ENCODE results near the gene ZNF500. TPM values are rescaled to one million over a fixed set of nuclear protein-coding genes. Genes with fewer than 3 reads are reported as not detected.
"Not testable (repeated sequence)": the region's sequence is repeated elsewhere in the genome, so short reads cannot be mapped to it uniquely, and the experiment has no call there.

ZNF500 gene
- total and polyA plus RNA-seq, 4 donors, result 5.8 to 21.7 (median 14.5) TPM

DNA sequence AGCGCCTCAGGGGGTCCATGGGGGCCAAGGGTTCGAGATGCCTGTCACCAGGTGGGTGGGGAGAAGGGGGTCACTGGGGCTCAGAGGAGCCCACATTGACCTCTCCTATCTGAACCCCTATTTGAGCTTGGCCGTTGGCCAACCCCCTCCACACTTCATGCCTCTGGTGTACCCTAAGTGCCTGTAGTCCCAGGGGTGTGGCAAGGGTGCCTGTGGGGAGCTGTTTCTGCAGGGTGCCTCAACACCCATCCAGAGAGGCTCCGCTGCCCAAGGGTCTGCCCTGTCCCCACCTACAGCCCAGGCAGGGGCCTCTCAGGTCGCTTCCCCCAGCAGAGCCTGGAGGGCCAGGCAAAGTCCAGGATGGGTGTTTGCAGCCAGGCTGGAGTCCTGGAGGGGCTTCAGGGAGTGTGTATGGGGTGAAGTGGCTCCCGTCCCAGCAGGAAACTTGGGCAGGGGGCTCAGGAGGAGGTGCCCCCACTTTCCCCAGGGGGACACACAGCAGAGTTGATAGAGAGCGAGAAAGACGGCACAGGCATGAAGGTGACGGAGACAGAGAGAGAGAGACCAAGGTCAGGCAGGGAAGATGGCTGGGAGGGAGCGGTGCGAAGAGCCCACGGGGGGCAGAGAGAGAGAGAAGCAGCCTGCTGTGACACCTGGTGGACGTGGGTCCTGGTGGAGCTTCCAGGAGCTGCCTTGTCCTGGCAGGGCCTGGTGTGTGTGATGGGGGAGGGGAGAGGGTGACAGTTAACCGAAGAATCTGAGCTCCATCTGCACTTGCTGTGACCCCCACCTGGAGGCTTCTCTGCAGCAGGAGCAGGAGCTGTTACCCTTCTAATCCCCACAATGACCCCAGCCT lies 20.9 kb upstream of the ZNF500 start, which contains the start of gene SEPTIN12:
TSS of gene SEPTIN12 (minus strand) at position 719 of the 856 bp plus-strand sequence. CDS start at position 19, 700 bp downstream.
- no peak for DNase-seq (ENCODE audit: low read depth in 4 of 6, low spot score in 6 of 6)
- H3K4me1 ChIP-seq (ENCODE audit: control insufficient read depth, insufficient read depth, low read length), result no peaks in the 10 kb centered on the region
- 68% methylated on average over 10 of the region's 14 CpGs for WGBS (ENCODE audit: insufficient coverage)

DNA sequence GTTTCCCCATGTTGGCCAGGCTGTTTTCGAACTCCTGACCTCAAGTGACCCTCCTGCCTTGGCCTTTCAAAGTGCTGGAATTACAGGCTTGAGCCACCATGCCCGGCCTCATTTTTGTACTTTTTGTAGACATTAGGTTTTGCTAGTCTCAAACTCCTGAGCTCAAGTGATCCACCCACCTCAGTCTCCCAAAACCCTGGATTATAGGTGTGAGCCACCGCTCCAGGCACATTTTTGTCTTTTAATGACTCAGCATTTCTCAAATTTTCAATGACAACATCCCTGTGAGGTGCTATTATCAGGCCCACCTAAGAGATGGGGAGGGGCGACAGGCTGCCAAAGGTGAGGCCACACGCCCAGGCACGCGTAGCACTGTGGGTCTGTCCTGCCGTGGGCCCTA lies 20.1 kb upstream of the ZNF500 start:
- H3K27me3 ChIP-seq (ENCODE audit: control insufficient read depth, insufficient read depth, low read length), result no peaks in the 10 kb centered on the region
- 95% methylated on average over 3 of the region's 8 CpGs for WGBS (ENCODE audit: insufficient coverage)
- H3K9me3 ChIP-seq (ENCODE audit: control insufficient read depth, insufficient read depth, low read length), result no peaks in the 10 kb centered on the region
- no peaks in the 10 kb centered on the region for H3K4me1 ChIP-seq (ENCODE audit: control insufficient read depth, insufficient read depth, low read length)
- H3K36me3 ChIP-seq (ENCODE audit: control insufficient read depth, insufficient read depth, low read length), result no peaks in the 10 kb centered on the region
- no peak for DNase-seq (ENCODE audit: low read depth in 4 of 6, low spot score in 6 of 6)
- no peak overlapping the region for H3K27ac ChIP-seq (ENCODE audit: low read depth, low read length)
- H3K4me3 ChIP-seq (ENCODE audit: low read depth, low read length), result no peak overlapping the region

More for the DNA sequence above, 20.9 kb upstream of the ZNF500 start, which contains the start of gene SEPTIN12:
- Histone ChIP-seq H3K27me3 (ENCODE audit: control insufficient read depth, insufficient read depth, low read length) (no peaks in the 10 kb centered on the region), H3K27ac (ENCODE audit: low read depth, low read length) (no peak within 1 kb of the TSS), H3K4me3 (ENCODE audit: low read depth, low read length) (no peak within 1 kb of the TSS), H3K9me3 (ENCODE audit: control insufficient read depth, insufficient read depth, low read length) (no peaks in the 10 kb centered on the region), H3K36me3 (ENCODE audit: control insufficient read depth, insufficient read depth, low read length) (no peaks in the 10 kb centered on the region)

DNA sequence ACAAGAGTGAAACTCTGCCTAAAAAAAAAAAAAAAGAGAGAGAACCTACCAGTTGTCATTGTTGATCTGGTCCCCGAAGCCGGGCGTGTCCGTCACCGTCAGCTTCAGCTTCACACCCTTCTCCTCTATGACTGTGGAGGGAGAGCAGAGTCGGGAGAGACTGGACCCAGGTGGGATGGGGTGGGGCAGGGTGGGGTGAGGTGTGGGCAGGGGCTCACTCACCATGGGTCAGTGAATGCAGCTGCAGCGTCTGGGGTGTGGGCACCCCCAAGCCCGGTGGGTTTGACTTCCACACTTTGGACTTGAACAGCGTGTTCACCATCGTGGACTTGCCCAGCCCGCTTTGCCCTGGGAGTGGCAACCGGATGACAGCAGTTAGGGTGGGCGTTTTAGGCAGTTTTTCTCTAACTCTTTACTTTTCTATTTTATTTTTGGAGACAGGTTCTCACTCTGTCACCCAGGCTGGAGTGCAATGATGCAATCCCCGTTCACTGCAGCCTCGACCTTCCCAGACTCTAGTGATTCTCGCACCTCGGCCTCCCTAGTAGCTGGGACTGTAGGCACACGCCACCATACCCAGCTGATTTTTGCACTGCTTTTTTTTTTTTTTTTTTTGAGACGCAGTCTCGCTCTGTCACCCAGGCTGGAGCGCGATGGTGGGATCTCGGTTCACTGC lies 18.9 kb upstream of the ZNF500 start:
- WGBS (ENCODE audit: insufficient coverage), result 94% methylated on average over 11 of the region's 23 CpGs
- Histone ChIP-seq H3K9me3 (ENCODE audit: control insufficient read depth, insufficient read depth, low read length) (no peaks in the 10 kb centered on the region), H3K4me3 (ENCODE audit: low read depth, low read length) (no peak overlapping the region), H3K27ac (ENCODE audit: low read depth, low read length) (no peak overlapping the region), H3K27me3 (ENCODE audit: control insufficient read depth, insufficient read depth, low read length) (no peaks in the 10 kb centered on the region), H3K4me1 (ENCODE audit: control insufficient read depth, insufficient read depth, low read length) (no peaks in the 10 kb centered on the region), H3K36me3 (ENCODE audit: control insufficient read depth, insufficient read depth, low read length) (no peaks in the 10 kb centered on the region)
- no peak for DNase-seq (ENCODE audit: low read depth in 4 of 6, low spot score in 6 of 6)

DNA sequence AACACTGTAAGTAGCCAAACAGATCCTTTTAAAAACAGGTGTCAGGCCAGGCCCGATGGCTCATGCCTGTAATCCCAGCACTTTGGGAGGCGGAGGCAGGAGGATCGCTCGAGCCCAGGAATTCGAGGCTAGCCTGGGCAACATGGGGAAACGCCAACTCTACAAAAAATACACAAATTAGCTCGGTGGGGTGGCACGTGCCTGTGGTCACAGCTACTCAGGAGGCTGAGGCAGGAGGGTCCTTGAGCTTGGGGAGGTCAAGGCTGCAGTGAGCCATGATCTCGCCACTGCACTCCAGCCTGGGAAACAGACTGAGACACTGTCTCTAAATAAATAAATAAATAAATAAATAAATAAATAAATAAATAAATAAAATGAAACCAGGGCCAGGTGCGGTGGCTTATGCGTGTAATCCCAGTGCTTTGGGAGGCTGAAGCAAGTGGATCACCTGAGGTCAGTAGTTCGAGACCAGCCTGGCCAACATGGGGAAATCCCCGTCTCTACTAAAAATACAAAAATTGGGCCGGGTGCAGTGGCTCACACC lies 17.6 kb upstream of the ZNF500 start:
- H3K27ac ChIP-seq (ENCODE audit: low read depth, low read length); H3K4me1 ChIP-seq (ENCODE audit: control insufficient read depth, insufficient read depth, low read length); H3K4me3 ChIP-seq (ENCODE audit: low read depth, low read length); H3K9me3 ChIP-seq (ENCODE audit: control insufficient read depth, insufficient read depth, low read length); DNase-seq (ENCODE audit: low read depth in 4 of 6, low spot score in 6 of 6); H3K27me3 ChIP-seq (ENCODE audit: control insufficient read depth, insufficient read depth, low read length); H3K36me3 ChIP-seq (ENCODE audit: control insufficient read depth, insufficient read depth, low read length): not testable (repeated sequence)
- 90% methylated on average over 7 of the region's 14 CpGs for WGBS (ENCODE audit: insufficient coverage)

DNA sequence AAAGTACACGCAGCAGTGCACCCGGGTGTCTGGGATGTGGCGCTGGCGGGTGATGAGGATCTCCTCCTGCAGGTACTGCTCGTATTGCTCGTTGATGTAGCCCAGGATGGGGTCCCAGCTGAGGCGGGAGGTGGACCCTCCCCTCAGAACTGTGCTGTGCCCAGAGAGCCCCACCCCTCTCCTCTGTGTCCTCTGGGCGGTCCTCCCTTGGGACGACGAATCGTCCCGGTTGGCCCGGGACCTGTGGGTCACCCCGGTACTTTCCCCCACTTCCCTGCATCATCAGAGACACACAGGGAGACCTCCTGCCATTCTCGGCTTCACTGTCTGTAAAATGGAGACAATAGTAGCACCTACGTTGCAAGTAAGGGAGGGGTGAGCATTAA lies 17.0 kb upstream of the ZNF500 start:
- Histone ChIP-seq H3K27me3 (ENCODE audit: control insufficient read depth, insufficient read depth, low read length) (no peaks in the 10 kb centered on the region), H3K9me3 (ENCODE audit: control insufficient read depth, insufficient read depth, low read length) (no peaks in the 10 kb centered on the region), H3K4me3 (ENCODE audit: low read depth, low read length) (no peak overlapping the region), H3K27ac (ENCODE audit: low read depth, low read length) (no peak overlapping the region), H3K36me3 (ENCODE audit: control insufficient read depth, insufficient read depth, low read length) (no peaks in the 10 kb centered on the region), H3K4me1 (ENCODE audit: control insufficient read depth, insufficient read depth, low read length) (no peaks in the 10 kb centered on the region)
- no peak for DNase-seq (ENCODE audit: low read depth in 4 of 6, low spot score in 6 of 6)
- 70% methylated on average over 13 of the region's 16 CpGs for WGBS (ENCODE audit: insufficient coverage)

DNA sequence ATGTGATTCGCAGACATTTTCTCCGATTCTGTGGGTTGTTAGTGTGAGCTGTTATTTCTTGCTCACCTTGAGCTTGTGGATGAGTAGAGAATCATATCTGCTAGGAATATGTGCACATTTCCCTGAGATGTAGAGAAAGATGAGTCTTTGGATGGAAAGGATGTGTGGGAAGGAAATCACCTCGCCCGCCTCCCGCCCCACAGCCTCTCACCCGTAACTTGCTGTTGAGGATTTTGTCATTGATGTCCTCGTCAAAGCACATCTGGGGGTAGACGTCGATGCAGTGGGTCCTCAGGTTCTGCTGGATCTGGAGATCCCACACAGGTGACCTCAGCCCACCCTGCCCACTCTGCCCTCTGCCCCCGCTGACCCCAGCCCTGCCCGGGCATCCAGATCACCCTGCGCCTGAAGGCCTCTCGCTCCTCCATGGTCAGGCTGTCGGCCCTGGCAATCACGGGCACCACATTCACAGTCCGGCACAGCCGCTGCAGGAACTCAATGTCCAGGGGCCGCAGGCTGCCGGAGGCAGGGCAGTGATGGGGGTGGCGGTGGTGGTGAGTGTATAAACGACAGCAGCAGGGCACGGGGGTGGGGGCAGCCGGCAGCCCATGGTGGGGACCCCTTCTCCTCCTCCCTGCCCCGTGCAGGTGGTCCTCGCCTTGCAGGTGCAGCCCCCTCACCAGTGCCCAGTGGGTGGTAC lies 16.4 kb upstream of the ZNF500 start:
- no peak overlapping the region for H3K27ac ChIP-seq (ENCODE audit: low read depth, low read length)
- H3K9me3 ChIP-seq (ENCODE audit: control insufficient read depth, insufficient read depth, low read length), result no peaks in the 10 kb centered on the region
- no peaks in the 10 kb centered on the region for H3K36me3 ChIP-seq (ENCODE audit: control insufficient read depth, insufficient read depth, low read length)
- no peaks in the 10 kb centered on the region for H3K4me1 ChIP-seq (ENCODE audit: control insufficient read depth, insufficient read depth, low read length)
- DNase-seq (ENCODE audit: low read depth in 4 of 6, low spot score in 6 of 6), result no peak
- no peaks in the 10 kb centered on the region for H3K27me3 ChIP-seq (ENCODE audit: control insufficient read depth, insufficient read depth, low read length)
- 91% methylated on average over 22 of the region's 25 CpGs for WGBS (ENCODE audit: insufficient coverage)
- no peak overlapping the region for H3K4me3 ChIP-seq (ENCODE audit: low read depth, low read length)

DNA sequence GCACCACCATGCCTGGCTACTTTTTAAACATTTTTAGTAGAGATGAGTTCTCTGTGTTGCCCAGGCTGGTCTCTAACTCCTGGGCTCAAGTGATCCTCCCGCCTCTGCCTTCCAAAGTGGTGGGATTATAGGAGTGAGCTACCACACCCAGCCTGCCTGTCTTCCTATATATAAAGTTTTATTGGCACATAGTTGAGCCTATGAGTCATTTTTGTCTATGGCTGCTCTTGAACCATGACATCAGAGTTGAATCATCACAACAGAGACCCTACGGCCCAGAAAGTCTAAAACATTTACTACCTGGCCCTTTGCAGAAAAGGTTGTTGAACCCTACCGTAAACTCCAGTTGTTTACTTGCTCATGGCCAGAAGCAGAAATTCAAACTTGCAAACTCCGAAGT lies 13.3 kb upstream of the ZNF500 start:
- Histone ChIP-seq H3K4me3 (ENCODE audit: low read depth, low read length) (no peak overlapping the region), H3K27me3 (ENCODE audit: control insufficient read depth, insufficient read depth, low read length) (no peaks in the 10 kb centered on the region), H3K4me1 (ENCODE audit: control insufficient read depth, insufficient read depth, low read length) (no peaks in the 10 kb centered on the region), H3K27ac (ENCODE audit: low read depth, low read length) (no peak overlapping the region), H3K36me3 (ENCODE audit: control insufficient read depth, insufficient read depth, low read length) (no peaks in the 10 kb centered on the region), H3K9me3 (ENCODE audit: control insufficient read depth, insufficient read depth, low read length) (no peaks in the 10 kb centered on the region)
- WGBS (ENCODE audit: insufficient coverage), result 71% methylated on average over 1 of the region's 4 CpGs
- no peak for DNase-seq (ENCODE audit: low read depth in 4 of 6, low spot score in 6 of 6)

DNA sequence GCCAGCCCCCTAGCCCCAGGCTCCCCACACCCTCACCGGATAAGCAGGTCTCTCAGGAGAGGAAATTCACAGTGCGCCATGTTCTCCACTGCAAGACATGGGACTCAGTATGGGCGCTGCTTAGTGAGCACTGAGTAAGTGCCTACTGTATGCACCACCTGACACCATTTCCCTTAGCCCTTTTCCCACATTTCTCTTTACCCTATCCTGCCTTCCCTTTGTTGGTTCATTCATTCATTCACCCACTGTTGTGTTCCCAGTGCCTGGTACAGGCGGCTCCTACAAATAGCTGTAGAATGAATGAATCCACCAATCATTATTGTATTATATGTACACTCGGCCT lies 11.1 kb upstream of the ZNF500 start:
- no peak overlapping the region for H3K4me3 ChIP-seq (ENCODE audit: low read depth, low read length)
- no peak overlapping the region for H3K27ac ChIP-seq (ENCODE audit: low read depth, low read length)
- 96% methylated on average over 3 of the region's 5 CpGs for WGBS (ENCODE audit: insufficient coverage)
- no peak for DNase-seq (ENCODE audit: low read depth in 4 of 6, low spot score in 6 of 6)
- H3K9me3 ChIP-seq (ENCODE audit: control insufficient read depth, insufficient read depth, low read length), result no peaks in the 10 kb centered on the region
- H3K36me3 ChIP-seq (ENCODE audit: control insufficient read depth, insufficient read depth, low read length), result no peaks in the 10 kb centered on the region
- no peaks in the 10 kb centered on the region for H3K4me1 ChIP-seq (ENCODE audit: control insufficient read depth, insufficient read depth, low read length)
- no peaks in the 10 kb centered on the region for H3K27me3 ChIP-seq (ENCODE audit: control insufficient read depth, insufficient read depth, low read length)

DNA sequence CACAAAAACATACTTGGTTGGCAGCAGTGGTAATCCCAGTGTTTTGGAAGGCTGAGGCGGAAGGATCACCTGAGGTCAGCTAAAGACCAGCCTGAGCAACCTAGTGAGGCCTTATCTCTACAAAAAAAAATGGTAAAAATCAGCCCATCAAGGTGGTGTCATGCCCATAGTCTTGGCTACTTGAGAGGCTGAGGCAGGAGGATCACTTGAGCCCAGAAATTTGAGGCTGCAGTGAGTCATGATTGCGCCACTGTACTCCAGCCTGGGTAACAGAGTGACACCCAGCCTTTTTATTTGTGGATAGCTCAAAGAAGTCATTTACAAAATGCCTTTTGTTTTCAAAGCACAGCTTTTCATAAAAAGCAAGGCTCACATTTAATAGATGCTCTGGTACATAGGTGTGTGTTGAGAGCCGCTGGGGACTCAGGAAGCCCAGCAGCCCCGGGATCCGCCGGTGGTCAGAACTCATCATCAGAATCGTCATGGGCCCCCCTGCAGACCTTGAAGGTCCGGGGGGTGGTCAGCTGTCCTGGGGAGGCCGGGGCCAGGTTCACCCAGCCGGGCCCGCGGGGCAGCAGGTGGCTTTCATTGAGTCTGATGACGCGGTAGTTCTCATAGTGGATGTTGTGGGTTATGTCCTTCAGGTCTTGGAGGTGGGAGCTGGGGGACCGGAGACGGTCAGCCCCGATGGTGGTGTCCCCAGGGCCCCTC lies 10.5 kb upstream of the ZNF500 start:
- H3K4me3 ChIP-seq (ENCODE audit: low read depth, low read length), result no peak overlapping the region
- no peak for DNase-seq (ENCODE audit: low read depth in 4 of 6, low spot score in 6 of 6)
- 75% methylated on average over 9 of the region's 17 CpGs for WGBS (ENCODE audit: insufficient coverage)
- H3K36me3 ChIP-seq (ENCODE audit: control insufficient read depth, insufficient read depth, low read length), result no peaks in the 10 kb centered on the region
- H3K27ac ChIP-seq (ENCODE audit: low read depth, low read length), result no peak overlapping the region
- H3K27me3 ChIP-seq (ENCODE audit: control insufficient read depth, insufficient read depth, low read length), result no peaks in the 10 kb centered on the region
- no peaks in the 10 kb centered on the region for H3K9me3 ChIP-seq (ENCODE audit: control insufficient read depth, insufficient read depth, low read length)
- no peaks in the 10 kb centered on the region for H3K4me1 ChIP-seq (ENCODE audit: control insufficient read depth, insufficient read depth, low read length)

All from spinal cord (tissue), 10 donors.